NCI-H187 treated with DMSO at 0.1 percent for 48 hours (cell line): Measurements from ENCODE around the gene KRTAP1-5.
"Not testable (repeated sequence)": the region's sequence is repeated elsewhere in the genome, so short reads cannot be mapped to it uniquely, and the experiment has no call there.

Source experiments
- DNase-seq: peaks from one replicate; lab custom pipeline; 2025; lab: John Stamatoyannopoulos, UW

Gene KRTAP1-5

GRCh38 chr17:41004397-41004796 is 22.6 kb downstream of the KRTAP1-5 start:
- DNase-seq = no peak

DNA sequence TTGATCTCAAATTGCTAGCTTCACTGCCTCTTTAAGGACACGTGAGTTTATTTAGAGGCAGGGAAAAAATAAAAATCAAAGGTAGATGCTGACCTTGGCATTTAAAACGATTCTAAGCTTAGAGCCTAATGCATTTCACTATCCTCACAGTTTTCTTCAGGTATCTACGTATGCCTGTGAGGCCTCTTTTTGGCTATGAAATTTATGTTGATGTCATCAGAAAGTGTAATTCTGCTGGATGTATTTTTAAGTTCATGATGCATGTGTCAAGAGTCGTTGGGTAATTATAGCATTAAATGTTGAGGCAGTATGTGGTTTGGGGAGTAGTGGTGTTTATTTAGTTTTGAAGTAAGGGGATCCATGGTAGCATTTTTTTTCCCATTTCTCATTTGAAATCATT is 23.1 kb downstream of the KRTAP1-5 start:
- DNase-seq = no peak

DNA sequence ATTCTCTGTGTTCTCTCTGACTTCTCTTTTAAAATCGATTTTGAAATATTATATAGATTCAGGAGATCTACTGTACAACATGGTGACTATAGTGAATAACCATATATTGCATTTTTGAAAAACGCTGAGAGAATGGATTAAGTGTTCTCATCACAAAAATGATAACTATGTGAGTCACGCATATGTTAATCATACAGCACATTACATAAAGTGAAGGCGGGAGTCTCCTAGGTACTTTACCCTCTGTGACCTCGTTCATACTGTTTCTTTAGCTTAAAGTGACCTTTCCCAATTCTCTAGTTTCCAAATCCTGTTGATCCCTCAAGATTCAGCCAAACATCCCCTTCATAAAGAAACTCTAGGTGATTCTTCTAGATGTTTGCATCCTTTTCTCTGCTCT is 24.2 kb downstream of the KRTAP1-5 start:
- DNase-seq = no peak

GRCh38 chr17:41001795-41002194 is 25.2 kb downstream of the KRTAP1-5 start:
- DNase-seq = no peak

- not testable (repeated sequence) for DNase-seq
These were observed 27.4 kb downstream of the KRTAP1-5 start, which contains the start of gene KRTAP3-2 for GRCh38 chr17:40999563-40999962. Gene KRTAP3-2 (minus strand): TSS chr17:40999906. CDS start chr17:40999853, 53 bp downstream.

DNA sequence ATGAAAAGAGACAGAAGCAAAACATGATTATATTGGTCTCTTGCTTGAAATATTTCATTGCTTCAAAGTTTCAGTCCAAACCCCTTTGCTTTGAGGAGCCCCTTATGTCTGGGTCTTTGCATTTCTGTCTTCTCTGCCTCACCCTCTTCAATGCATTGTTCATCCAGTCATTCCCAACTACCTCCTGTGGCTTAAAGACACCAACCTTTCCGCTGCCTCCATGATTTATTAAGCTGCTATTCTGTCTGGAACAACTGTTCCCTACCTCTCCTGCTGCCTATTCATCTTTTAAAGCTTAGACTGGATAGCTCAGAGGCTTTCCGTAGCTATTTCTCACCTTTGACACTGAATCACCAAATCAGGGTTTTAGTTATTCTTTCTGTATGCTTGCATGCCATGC is 29.6 kb downstream of the KRTAP1-5 start:
- DNase-seq = no peak

GRCh38 chr17:40996829-40997228 is 30.2 kb downstream of the KRTAP1-5 start:
- no peak for DNase-seq

DNA sequence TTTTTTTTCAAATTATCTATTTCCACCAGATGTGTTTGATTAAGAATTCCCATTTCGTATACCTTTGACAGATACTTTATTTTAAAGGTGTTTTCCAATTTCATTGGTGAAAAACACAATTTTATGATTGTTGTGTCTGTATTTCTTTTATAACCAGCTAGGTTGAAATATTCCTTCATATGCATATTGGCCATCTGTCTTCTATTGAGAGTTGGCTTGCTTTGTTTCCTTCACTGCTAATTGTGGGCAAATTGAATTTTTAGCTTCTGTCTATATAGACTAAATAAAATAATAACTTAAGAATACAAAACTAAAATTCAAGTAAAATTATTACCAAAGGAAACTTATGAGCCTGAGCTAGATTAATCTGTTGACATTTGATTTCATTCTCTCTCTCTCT is 31.9 kb downstream of the KRTAP1-5 start:
- DNase-seq = no peak

DNA sequence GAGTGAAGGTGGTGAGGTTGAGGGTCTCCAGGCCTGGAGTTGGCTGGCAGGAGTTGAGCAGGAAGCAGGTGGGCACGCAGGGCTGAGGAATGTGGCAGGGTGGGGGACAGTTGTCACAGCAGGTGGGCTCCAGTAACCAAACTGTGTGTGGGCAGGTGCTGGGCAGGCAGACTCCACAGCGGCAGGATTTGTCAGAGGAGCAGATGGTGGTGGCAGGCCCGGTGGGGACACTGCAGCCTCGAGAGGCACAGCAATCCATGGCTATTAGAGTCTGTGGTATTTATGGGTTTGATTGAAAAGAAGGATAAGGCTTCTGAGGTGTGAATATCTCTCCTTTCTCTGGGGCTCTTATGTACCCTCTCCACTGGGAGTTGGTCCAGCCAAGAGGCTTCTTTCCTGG is 33.2 kb downstream of the KRTAP1-5 start, which contains the start of gene KRTAP3-3:
TSS of gene KRTAP3-3 (minus strand) at position 326 of the 400 bp plus-strand sequence. CDS start at position 259, 67 bp downstream.
- no peak for DNase-seq

DNA sequence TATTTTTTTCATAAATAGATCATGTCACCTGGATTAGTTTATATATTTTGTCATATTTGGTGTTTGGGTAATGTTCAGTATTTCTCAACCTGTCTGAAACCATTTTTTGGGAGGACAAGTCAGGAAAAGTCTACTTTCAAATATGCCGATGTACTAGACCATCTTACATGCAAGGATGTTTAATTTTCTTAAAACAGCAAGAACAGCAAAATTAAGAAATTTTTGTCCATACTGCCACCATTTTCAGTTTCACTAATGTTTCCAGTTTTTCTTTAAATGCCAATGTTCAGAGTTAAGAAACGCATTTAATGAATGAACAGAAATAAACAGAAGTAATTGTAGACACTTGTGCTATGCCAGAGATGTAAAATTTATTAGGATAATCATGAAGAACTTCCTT is 33.9 kb downstream of the KRTAP1-5 start:
- no peak for DNase-seq

DNA sequence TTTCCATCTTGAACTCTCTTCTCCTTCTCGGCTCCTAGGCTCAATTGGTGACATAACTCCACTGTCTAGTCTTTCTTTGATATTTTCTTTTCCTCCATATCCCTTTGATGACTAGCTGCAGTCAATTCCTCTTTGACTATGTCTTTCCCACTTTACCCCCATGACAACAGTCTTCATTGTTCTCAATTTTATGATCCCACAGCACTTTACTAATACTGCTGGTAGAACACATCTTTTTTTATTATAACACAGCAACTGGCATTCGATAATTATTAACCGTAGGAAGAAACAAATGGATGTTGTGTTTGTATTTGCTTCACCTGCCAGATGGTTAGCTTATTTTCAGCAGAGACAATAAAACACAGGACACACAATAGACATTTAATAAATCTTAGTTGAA is 34.3 kb downstream of the KRTAP1-5 start:
- DNase-seq = no peak

- no peak for DNase-seq
These were observed 40.1 kb downstream of the KRTAP1-5 start for GRCh38 chr17:40986920-40987319.

- DNase-seq = no peak
These were observed 42.8 kb downstream of the KRTAP1-5 start, which contains the start of gene KRT40 for GRCh38 chr17:40984226-40984625. Gene KRT40 (minus strand): TSS chr17:40984326. CDS start chr17:40984273, 53 bp downstream.

DNA sequence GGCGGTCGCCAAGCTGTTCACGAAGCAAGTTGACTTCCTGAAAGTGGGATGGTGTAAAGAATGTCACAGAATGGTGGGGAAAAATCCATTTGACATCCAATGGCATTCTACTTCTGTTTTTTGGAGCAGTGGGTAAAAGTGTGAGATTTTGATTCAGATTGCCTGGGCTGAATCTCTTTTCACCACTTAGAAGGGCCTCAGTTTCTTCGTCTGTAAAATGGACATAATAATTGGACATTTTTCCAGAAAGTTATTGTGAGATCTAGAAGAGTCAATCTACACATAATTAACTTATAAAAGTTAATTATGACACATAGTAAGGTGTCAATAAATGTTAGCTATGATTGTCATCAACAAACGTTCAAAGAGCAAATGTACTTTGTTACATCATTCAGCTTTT is 45.9 kb downstream of the KRTAP1-5 start:
- no peak for DNase-seq

DNA sequence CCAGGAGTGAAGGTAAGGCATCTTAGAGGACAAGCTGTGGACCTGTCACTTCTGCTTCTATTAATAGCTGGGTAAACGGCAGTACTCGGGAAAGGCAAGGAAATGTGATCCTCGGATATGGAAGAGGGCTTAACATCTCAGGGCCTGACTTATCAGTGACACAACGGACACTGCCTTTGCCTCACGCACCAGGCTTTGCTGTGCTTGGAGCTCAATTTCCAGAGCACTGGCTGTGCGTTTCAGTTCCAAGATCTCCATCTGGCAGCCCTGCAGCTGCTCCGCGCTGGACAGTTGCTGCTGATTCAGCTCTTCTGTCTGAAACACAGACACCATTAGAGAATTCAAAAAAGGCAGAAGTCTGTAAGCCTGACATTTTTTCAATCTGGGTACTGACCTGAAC is 46.4 kb downstream of the KRTAP1-5 start:
- DNase-seq = peak; percentile 39

DNA sequence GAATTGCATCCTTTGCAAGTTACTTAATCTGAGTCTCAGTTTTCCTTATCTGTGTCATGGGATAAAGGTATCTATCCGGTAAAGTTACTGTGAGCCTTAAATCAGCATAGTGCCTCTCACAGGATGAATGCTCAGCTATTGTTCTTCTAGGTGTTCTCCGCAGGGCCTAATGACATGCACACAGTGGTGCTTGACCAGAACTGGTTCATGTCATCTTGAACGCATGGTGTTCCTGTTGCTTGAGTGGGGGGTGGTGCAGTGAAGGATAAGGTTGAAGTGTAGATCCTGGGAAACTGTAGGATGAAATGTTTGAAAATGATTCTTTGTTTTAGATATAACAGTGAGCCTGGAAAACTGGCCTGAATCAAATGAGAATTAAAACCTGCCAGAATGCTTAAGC is 46.9 kb downstream of the KRTAP1-5 start:
- no peak for DNase-seq

GRCh38 chr17:40978575-40979151 is 48.3 kb downstream of the KRTAP1-5 start:
- DNase-seq = no peak
